Hepatocyte (in vitro differentiated cells): ENCODE data around the gene TRMT61A.

ENCODE experiments used
- EZH2 ChIP-seq: fragments of 200-600 bp; sonication (generic); IDR thresholded peaks from 2 replicates; pipeline ENCODE4 v1.6.1; 2016; ENCODE audit warnings: antibody characterized with exemption, mild to moderate bottlenecking, borderline replicate concordance
- EZH2phosphoT487 ChIP-seq: fragments of 200-600 bp; sonication (generic); IDR thresholded peaks from one replicate; pipeline ENCODE4 v1.6.1; 2018; ENCODE audit warnings: antibody characterized with exemption, mild to moderate bottlenecking, low read depth, moderate library complexity; ENCODE audit not compliant: unreplicated experiment, severe bottlenecking
- TF ChIP-seq, protein P1 (sequence below): fragments of 200-600 bp; sonication (generic); IDR thresholded peaks from 2 replicates; pipeline ENCODE4 v1.5.1; 2016; ENCODE audit warnings: antibody characterized with exemption, mild to moderate bottlenecking; ENCODE audit not compliant: poor library complexity

DNA sequence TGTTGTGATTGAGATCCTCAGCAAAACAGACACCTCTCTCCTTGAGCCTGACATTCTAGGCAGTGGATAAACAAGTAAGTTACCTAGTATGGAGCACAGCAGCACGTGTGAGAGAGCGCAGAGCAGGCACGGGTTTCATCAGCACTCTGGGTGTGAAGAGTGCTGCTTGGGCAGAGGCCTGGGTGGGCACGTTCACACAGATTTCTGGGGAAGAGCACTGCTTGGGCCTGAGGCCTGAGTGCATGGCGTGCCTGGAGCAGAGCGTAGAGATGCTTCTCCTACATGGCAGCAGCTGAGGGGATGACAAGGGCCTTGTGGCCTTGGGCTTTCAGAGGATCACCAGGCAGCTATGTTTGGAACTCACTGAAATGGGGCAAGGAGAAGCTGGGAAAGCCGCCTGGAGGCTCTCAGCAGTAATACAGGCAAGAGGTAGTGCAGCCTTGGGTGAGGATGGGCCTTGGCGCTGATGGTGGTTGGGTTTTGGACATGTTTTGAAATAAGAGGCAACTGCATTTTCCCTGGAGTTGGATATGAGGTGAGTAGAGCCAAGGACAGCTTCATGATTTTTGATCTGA, 23.9 kb upstream of the TRMT61A start:
- TF ChIP-seq, protein P1, sequence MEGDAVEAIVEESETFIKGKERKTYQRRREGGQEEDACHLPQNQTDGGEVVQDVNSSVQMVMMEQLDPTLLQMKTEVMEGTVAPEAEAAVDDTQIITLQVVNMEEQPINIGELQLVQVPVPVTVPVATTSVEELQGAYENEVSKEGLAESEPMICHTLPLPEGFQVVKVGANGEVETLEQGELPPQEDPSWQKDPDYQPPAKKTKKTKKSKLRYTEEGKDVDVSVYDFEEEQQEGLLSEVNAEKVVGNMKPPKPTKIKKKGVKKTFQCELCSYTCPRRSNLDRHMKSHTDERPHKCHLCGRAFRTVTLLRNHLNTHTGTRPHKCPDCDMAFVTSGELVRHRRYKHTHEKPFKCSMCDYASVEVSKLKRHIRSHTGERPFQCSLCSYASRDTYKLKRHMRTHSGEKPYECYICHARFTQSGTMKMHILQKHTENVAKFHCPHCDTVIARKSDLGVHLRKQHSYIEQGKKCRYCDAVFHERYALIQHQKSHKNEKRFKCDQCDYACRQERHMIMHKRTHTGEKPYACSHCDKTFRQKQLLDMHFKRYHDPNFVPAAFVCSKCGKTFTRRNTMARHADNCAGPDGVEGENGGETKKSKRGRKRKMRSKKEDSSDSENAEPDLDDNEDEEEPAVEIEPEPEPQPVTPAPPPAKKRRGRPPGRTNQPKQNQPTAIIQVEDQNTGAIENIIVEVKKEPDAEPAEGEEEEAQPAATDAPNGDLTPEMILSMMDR = no peak
- TF ChIP-seq EZH2 (no peak), EZH2phosphoT487 (no peak)
